HG03280 (cell line): ENCODE measurements around the gene EYA2.

Experiments
- ATAC-seq: cut with Tn5 transposase; IDR thresholded peaks from one replicate; pipeline ENCODE4 v1.9.1; 2021; ENCODE audit warnings: mild to moderate bottlenecking, moderate library complexity; ENCODE audit not compliant: unreplicated experiment

The EYA2 gene

DNA sequence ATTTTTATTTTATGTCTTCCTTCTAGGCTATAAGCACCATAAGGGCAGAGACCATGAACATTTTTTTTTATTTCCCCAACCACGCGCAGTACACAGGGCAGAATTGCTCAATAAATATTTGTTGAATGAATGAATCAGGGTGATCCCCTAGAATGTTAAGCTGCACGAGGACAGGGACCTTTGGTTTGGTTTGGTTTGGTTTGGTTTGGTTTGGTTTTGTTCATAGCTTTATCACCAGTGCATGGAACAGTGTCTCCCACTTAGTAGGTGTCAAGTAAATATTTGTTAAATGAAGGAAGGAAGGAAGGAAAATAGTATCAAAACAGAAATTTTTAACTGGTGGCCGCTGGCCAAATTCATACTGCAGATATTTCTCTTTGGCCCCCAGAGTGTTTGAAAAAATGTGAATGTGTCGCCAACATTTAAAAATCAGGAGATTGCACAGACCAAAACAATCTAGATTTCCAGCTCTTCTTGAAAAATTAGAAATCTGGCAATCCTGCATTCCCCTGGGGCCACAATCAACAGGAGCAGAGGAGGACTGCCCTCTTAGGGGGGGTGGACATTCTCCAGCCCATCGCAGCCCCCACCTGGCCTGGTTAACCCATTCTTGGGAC is 205.3 kb downstream of the EYA2 start:
- ATAC-seq = no peak

DNA sequence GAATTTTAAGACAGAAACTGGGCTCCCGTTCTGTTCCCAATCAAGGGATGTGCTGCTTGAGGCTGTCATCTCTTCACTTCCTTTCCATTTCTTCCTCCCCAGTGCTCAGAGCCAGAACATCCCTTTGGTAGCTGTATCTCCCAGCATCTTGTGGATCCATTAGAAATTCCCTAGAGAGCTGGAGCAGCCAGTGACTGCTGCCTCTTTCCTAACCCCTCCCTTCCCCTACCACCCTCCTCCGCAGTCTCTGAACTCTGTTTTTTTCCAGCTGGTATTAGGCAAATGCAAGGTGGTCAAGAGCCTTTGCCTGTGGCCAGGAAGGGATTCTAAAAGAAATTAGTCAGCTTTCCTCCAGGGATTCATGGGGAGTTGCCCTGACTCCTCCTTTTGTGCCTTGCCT is 208.0 kb downstream of the EYA2 start:
- no peak for ATAC-seq

- no peak for ATAC-seq
These were observed 212.1 kb downstream of the EYA2 start for GRCh38 chr20:47106786-47107185.

- no peak for ATAC-seq
These were observed 214.4 kb downstream of the EYA2 start for GRCh38 chr20:47108994-47109393.

DNA sequence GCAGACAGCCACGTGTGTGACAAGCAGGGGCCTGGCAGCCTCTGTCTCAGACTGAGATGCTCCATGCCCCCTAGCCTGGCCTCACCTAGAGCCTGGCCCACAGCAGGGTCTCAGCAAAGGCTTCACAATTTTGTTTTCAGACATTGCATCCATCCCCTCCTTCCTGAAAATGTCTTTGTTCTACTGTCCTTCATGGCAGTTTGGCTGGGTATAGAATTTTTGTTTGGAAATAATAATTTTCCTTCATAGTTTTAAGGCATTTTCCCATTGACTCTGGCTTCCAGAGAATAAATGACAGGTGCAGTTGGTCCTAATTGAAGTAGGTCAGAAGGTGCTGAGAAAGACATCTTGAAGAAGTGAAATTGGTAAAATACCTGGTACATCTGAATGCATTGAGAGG is 216.2 kb downstream of the EYA2 start:
- ATAC-seq = no peak

GRCh38 chr20:47111576-47111975 is 216.9 kb downstream of the EYA2 start:
- ATAC-seq = no peak

GRCh38 chr20:47113362-47114109 is 218.9 kb downstream of the EYA2 start:
- no peak for ATAC-seq

GRCh38 chr20:47115694-47116093 is 221.1 kb downstream of the EYA2 start:
- no peak for ATAC-seq

GRCh38 chr20:47117371-47117770 is 222.7 kb downstream of the EYA2 start:
- ATAC-seq = no peak

DNA sequence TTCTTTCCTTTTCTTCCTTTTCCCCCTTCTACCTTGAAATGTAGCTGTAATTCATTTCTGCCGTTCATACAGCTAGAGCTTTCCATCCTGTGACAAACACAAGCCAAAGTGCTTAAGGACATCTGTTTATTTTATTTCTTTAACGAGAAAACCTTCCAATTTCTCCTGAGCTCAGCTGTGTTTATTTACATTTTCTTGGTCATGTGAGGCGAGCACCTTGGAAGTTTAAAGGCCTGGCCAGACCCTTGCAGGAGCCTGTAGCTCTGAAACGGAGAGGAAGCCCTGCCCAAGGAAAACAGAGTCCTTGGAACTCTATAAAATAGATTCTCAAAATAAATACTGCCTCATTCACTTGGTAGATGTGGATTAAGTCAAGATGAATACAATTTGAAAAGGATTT is 223.1 kb downstream of the EYA2 start:
- no peak for ATAC-seq

DNA sequence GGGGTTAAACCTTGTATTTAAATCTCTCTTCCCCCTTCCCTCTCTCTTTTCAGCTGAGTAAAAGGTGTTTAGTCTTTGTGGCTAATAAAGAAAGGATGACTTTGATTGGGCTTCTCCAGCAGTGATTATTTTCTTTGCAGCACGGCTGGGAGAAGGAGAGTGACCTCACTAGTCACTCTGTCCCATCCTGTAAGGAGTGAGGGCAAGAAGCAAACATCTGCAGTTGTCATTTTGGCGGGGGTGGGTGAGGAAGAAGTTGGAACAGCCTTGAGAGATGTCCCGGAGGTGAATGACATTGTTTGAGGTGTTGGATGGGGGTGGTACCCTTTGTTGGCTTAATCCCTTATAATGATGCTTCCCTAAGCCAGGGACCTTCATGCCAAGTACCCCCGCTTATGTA is 223.6 kb downstream of the EYA2 start:
- ATAC-seq = no peak

DNA sequence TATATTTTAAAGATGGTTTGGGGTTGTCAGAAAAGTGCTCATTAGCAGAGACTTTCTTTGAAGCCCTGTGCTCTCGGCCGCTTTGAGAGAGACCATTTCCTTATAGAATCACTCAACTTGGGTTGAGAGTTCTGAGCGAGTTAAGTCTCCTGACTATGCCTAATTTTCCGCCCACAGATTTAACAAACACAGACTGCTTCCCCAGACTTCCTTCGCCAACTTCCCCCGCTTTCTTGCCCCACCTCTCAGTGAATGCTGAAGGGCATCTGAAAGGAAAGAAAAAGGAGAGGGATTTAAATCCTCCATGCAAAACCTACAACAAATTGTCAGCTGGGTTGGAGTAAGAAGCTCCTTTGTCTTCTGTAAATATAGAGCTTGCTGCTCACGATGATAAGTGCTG is 224.0 kb downstream of the EYA2 start:
- ATAC-seq = no peak

DNA sequence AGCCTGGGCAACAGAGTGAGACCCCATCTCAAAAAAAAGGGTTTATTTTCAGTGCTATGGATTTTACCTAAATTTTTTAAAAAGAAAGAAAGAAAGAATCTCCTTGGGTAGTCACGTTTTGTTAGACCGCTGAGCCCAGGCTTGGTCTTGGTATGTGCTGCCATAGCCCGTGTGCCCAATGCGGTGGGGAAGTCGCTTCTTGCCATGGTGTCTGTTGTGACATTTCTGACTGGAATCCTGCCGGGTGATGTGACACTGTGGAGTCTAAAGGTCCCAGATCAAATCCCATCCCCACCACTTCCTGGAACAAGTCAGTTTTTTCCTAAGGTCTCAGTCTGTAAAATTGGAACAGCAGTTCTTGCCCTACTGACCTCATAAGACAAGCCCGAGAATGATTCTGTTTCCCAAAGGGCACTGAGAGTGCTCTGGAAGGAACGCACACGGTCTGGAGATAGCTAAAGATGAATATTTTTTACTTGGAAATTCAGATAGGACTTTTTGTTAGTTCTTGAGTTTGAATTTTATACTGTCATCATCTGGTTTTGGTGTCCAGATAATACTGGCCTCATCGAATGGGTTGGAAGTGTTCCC is 225.8 kb downstream of the EYA2 start:
- no peak for ATAC-seq

- ATAC-seq = no peak
These were observed 227.9 kb downstream of the EYA2 start for GRCh38 chr20:47122560-47122959.

DNA sequence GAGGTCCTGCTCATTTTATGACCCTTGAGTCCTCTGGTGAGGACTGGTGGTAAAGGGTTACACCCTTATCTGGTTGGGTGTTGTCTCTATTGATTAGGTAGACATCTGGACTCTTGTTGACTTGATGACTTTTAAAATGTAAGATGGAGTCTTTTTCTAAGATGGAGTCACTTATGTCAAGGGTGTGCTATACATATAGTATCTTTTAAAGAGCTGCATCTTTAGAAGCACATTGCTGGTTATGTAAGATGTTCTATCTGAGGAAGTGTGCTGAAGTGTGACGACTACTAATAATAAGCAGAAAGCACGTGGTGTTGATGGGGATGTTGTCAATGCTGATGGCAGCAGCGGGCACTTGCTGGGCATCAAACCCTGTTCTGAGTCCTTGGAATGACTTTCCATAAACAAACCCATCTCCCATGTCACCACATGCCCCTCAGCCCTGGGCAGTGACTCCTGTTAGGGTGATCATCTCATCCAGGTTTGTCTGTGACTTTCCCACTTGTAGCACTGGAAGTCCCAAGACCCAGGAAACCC is 229.6 kb downstream of the EYA2 start:
- no peak for ATAC-seq

GRCh38 chr20:47125508-47125757 is 230.8 kb downstream of the EYA2 start:
- no peak for ATAC-seq

GRCh38 chr20:47125758-47126591 is 231.3 kb downstream of the EYA2 start:
- no peak for ATAC-seq

DNA sequence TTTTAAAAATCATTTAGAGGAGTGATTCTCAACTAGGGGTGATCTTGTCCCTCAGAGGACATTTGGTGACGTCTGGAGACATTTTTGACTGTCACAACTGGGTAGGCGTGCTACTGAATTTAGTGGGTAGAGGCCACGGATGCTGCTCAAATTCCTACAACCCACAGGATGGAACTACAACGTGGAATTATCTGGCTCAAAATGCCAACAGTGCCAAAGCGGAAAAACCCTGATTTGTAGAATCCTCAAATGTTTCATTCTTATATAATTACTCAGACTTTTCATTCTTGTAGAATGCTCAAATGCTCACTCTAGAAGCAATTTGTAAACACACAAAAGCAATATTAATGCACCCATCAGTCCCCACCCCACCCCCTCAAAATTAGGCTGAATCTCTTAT is 232.1 kb downstream of the EYA2 start:
- no peak for ATAC-seq

DNA sequence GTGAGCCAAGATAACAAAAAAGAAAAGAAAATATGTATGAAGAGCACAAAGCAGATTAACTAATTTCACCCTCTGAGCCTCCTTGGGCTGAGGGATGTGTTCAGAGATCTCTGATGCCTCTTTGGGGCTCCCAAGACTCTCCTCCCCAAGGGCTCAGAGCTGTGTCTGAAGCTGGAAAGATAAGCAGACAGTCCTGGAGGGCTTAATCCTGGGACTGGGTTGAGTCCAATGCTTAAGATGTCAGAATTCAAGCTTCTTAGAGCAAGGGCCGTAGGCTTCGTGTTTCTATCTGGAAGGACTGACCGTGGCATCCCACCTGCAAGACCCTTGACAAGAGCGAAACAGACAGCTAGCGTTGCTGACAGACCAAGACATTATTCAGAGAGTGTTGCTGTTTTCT is 232.9 kb downstream of the EYA2 start:
- ATAC-seq = no peak

GRCh38 chr20:47127999-47128398 is 233.4 kb downstream of the EYA2 start:
- no peak for ATAC-seq

DNA sequence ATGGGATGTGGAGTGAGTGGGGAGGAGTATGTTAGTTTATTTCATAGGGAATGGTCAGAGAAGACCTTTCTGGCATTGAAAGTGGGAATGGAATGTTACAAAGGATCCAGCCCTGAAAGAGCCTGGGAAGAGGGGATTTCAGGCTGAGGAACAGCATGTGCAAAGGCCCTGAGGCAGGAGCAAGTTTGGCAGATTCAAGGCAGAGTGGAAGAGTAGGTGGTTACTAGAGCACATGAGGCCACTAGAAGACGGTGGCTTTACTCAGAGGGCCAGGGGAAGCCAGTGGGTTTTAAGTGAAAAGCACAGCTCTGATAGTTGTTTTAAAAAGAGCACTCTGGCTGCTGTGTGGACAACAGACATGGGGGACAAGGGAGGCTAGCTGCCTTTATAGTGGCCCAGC is 234.7 kb downstream of the EYA2 start:
- no peak for ATAC-seq
